WERI-Rb-1 (cell line): ENCODE results near the gene KLF2.
"Not testable (repeated sequence)": the region's sequence is repeated elsewhere in the genome, so short reads cannot be mapped to it uniquely, and the experiment has no call there.

Experiments
- DNase-seq: peaks from one replicate; pipeline ENCODE4 v3.0.0-alpha.2; 2020
- H3K27ac ChIP-seq: fragments of 250-450 bp; sonication (Bioruptor Pico); 2 replicates; pipeline ENCODE4 v1.5.1; 2020; ENCODE audit warnings: mild to moderate bottlenecking, moderate library complexity
- H3K27me3 ChIP-seq: fragments of 250-450 bp; sonication (Bioruptor Pico); 2 replicates; pipeline ENCODE4 v1.5.1; 2021; ENCODE audit warnings: mild to moderate bottlenecking, low read depth, moderate library complexity; ENCODE audit not compliant: insufficient read depth, severe bottlenecking
- H3K36me3 ChIP-seq: fragments of 250-450 bp; sonication (Bioruptor Pico); 2 replicates; pipeline ENCODE4 v1.5.1; 2020; ENCODE audit warnings: mild to moderate bottlenecking, moderate library complexity
- H3K4me3 ChIP-seq: 2 replicates; pipeline ENCODE4 v1.5.1; 2011; ENCODE audit warnings: low read depth, mild to moderate bottlenecking, control low read depth, low read length
- H3K9me3 ChIP-seq: fragments of 250-450 bp; sonication (Bioruptor Pico); 2 replicates; pipeline ENCODE4 v1.5.1; 2021; ENCODE audit warnings: mild to moderate bottlenecking, moderate library complexity; ENCODE audit not compliant: severe bottlenecking
- CTCF ChIP-seq: IDR thresholded peaks from 2 replicates; pipeline ENCODE4 v1.5.1; 2011; ENCODE audit warnings: low read depth, mild to moderate bottlenecking, control low read depth, inconsistent platforms, low read length

KLF2 gene

GRCh38 chr19:16295057-16295456, 29.6 kb upstream of the KLF2 start:
- no peak overlapping the region for H3K4me3 ChIP-seq
- DNase-seq: no peak
- H3K27me3 ChIP-seq: no peaks in the 10 kb centered on the region
- no peaks in the 10 kb centered on the region for H3K36me3 ChIP-seq
- no peaks in the 10 kb centered on the region for H3K9me3 ChIP-seq
- TF ChIP-seq CTCF: no peak
- no peak overlapping the region for H3K27ac ChIP-seq

GRCh38 chr19:16296713-16297112, 27.9 kb upstream of the KLF2 start:
- no peaks in the 10 kb centered on the region for H3K9me3 ChIP-seq

GRCh38 chr19:16297575-16298178, 26.9 kb upstream of the KLF2 start:
- DNase-seq: no peak

More at GRCh38 chr19:16296713-16297112, 27.9 kb upstream of the KLF2 start:
- Histone ChIP-seq H3K4me3 (no peak overlapping the region), H3K27ac (no peak overlapping the region), H3K36me3 (no peaks in the 10 kb centered on the region), H3K27me3 (no peaks in the 10 kb centered on the region)
- no peak for TF ChIP-seq CTCF
- DNase-seq: peak; percentile 27

GRCh38 chr19:16298334-16298733, 26.3 kb upstream of the KLF2 start:
- Histone ChIP-seq H3K27me3 (no peaks in the 10 kb centered on the region), H3K4me3 (no peak overlapping the region), H3K27ac (no peak overlapping the region), H3K36me3 (no peaks in the 10 kb centered on the region), H3K9me3 (no peaks in the 10 kb centered on the region)
- no peak for DNase-seq
- TF ChIP-seq CTCF: no peak

More at GRCh38 chr19:16297575-16298178, 26.9 kb upstream of the KLF2 start:
- H3K9me3 ChIP-seq: no peaks in the 10 kb centered on the region
- H3K4me3 ChIP-seq: no peak overlapping the region
- TF ChIP-seq CTCF: no peak
- H3K27me3 ChIP-seq: no peaks in the 10 kb centered on the region
- H3K27ac ChIP-seq: no peak overlapping the region
- H3K36me3 ChIP-seq: no peaks in the 10 kb centered on the region

- Histone ChIP-seq H3K9me3 (no peaks in the 10 kb centered on the region), H3K4me3 (no peak overlapping the region), H3K27me3 (no peaks in the 10 kb centered on the region), H3K27ac (no peak overlapping the region), H3K36me3 (no peaks in the 10 kb centered on the region)
- TF ChIP-seq CTCF: no peak
- no peak for DNase-seq
Measured at GRCh38 chr19:16301999-16302694, 22.5 kb upstream of the KLF2 start.

GRCh38 chr19:16303755-16304154, 20.9 kb upstream of the KLF2 start:
- H3K4me3 ChIP-seq: no peak overlapping the region
- no peak overlapping the region for H3K27ac ChIP-seq
- DNase-seq: no peak
- H3K36me3 ChIP-seq: no peaks in the 10 kb centered on the region
- H3K9me3 ChIP-seq: no peaks in the 10 kb centered on the region
- H3K27me3 ChIP-seq: no peaks in the 10 kb centered on the region
- no peak for TF ChIP-seq CTCF

GRCh38 chr19:16304511-16304910, 20.1 kb upstream of the KLF2 start:
- H3K27me3 ChIP-seq, H3K36me3 ChIP-seq, DNase-seq, H3K27ac ChIP-seq, H3K4me3 ChIP-seq, H3K9me3 ChIP-seq: not testable (repeated sequence)

- H3K4me3 ChIP-seq, H3K36me3 ChIP-seq, DNase-seq, H3K27ac ChIP-seq, H3K27me3 ChIP-seq, H3K9me3 ChIP-seq: not testable (repeated sequence)
Measured at GRCh38 chr19:16305060-16305459, 19.6 kb upstream of the KLF2 start.
